K562 (cell line): ENCODE results near the gene CD226. TPM values are rescaled to one million over a fixed set of nuclear protein-coding genes. Genes with fewer than 3 reads are reported as not detected.
A peak's percentile ranks its signal among the peaks of the same experiment; 100 is the strongest.

Experiments used
- AFF4 ChIP-seq: sonication (generic); formaldehyde crosslinking; IDR thresholded peaks from 2 replicates; pipeline ENCODE4 v1.8.0; 2023; ENCODE audit warnings: mild to moderate bottlenecking, missing genetic modification reagents
- BCOR ChIP-seq: fragments of 450-650 bp; IDR thresholded peaks from 2 replicates; pipeline ENCODE4 v1.6.1; 2016
- CBX5 ChIP-seq: IDR thresholded peaks from 2 replicates; pipeline ENCODE4 v1.6.1; 2014; ENCODE audit warnings: low read depth, borderline replicate concordance
- CXXC5 ChIP-seq: fragments of 250-450 bp; sonication (Bioruptor Pico); IDR thresholded peaks from 2 replicates; pipeline ENCODE4 v1.8.0; 2022; ENCODE audit warnings: inconsistent platforms, mild to moderate bottlenecking, moderate library complexity
- EP300 ChIP-seq: IDR thresholded peaks from 2 replicates; pipeline ENCODE4 v1.6.1; 2012; ENCODE audit warnings: low read length, improper control_type of control experiment
- FOSL1 ChIP-seq: fragments of 200-800 bp; sonication (Bioruptor generic); conservative IDR thresholded peaks from 2 replicates; pipeline ENCODE4 v1.6.1; 2016; ENCODE audit warnings: missing genetic modification characterization, missing compliant biosample characterization
- GTF2E2 ChIP-seq: fragments of 200-800 bp; sonication (Bioruptor generic); IDR thresholded peaks from 2 replicates; pipeline ENCODE4 v1.6.1; 2016; ENCODE audit warnings: missing genetic modification characterization, missing compliant biosample characterization
- KLF16 ChIP-seq: IDR thresholded peaks from 2 replicates; pipeline ENCODE4 v1.6.1; 2016; ENCODE audit warnings: antibody characterized with exemption
- LCOR ChIP-seq: sonication (generic); formaldehyde crosslinking; IDR thresholded peaks from 2 replicates; pipeline ENCODE4 v1.8.0; 2022; ENCODE audit warnings: mild to moderate bottlenecking, missing genetic modification reagents
- NFIC ChIP-seq: fragments of 450-650 bp; IDR thresholded peaks from 2 replicates; pipeline ENCODE4 v1.6.1; 2017; ENCODE audit warnings: mild to moderate bottlenecking, inconsistent platforms
- PKNOX1 ChIP-seq: fragments of 450-650 bp; IDR thresholded peaks from 2 replicates; pipeline ENCODE4 v1.6.1; 2016
- POLR2B ChIP-seq: fragments of 450-650 bp; IDR thresholded peaks from 2 replicates; pipeline ENCODE4 v1.6.1; 2018; ENCODE audit warnings: low read depth; ENCODE audit not compliant: partially characterized antibody
- PRPF4 ChIP-seq: fragments of 200-400 bp; formaldehyde crosslinking; IDR thresholded peaks from one replicate; pipeline ENCODE4 v1.6.1; 2017; ENCODE audit warnings: low read length, low read depth, mild to moderate bottlenecking; ENCODE audit not compliant: insufficient read depth, poor library complexity, severe bottlenecking
- RCOR1 ChIP-seq, 2 experiments: IDR thresholded peaks; 2 replicates each; pipeline ENCODE4 v1.6.1; 2012; ENCODE audit warnings: low read depth in 2 of 2, low read length in 2 of 2, borderline replicate concordance in 1 of 2, improper control_type of control experiment in 1 of 2
- SMAD3 ChIP-seq: fragments of 450-650 bp; formaldehyde crosslinking; conservative IDR thresholded peaks from 2 replicates; pipeline ENCODE4 v1.4.0; 2020; ENCODE audit warnings: mild to moderate bottlenecking
- SMARCA4 ChIP-seq: fragments of 450-650 bp; IDR thresholded peaks from 2 replicates; pipeline ENCODE4 v1.6.1; 2016
- SMARCB1 ChIP-seq: IDR thresholded peaks from 2 replicates; pipeline ENCODE4 v1.6.1; 2011; ENCODE audit warnings: improper control_type of control experiment, low read depth; ENCODE audit not compliant: insufficient read length
- SPI1 ChIP-seq: IDR thresholded peaks from 2 replicates; pipeline ENCODE4 v1.6.1; 2011; ENCODE audit warnings: low read depth, low read length, control low read depth, borderline replicate concordance
- STAT5A ChIP-seq: IDR thresholded peaks from 2 replicates; pipeline ENCODE4 v1.6.1; 2012; ENCODE audit warnings: low read length, inconsistent platforms, borderline replicate concordance
- STAT5B ChIP-seq: fragments of 250-450 bp; sonication (Bioruptor Pico); IDR thresholded peaks from 2 replicates; pipeline ENCODE4 v1.8.0; 2021; ENCODE audit warnings: mild to moderate bottlenecking, inconsistent platforms
- TAL1 ChIP-seq: fragments of 450-650 bp; IDR thresholded peaks from 2 replicates; pipeline ENCODE4 v1.6.1; 2016; ENCODE audit warnings: mild to moderate bottlenecking
- TEAD4 ChIP-seq, 2 experiments: sonication (generic) in 1 of 2; formaldehyde crosslinking in 1 of 2; IDR thresholded peaks; 2 replicates each; pipeline versions ENCODE4 v1.6.1 to v1.8.0; 2012 to 2022; ENCODE audit warnings: borderline replicate concordance in 1 of 2, inconsistent platforms in 1 of 2, low read length in 1 of 2, mild to moderate bottlenecking in 1 of 2, missing genetic modification reagents in 1 of 2
- TRIM24 ChIP-seq, 2 experiments: fragments of 450-650 bp; IDR thresholded peaks; 2 replicates each; pipeline ENCODE4 v1.6.1; 2016
- WHSC1 ChIP-seq: IDR thresholded peaks from one replicate; pipeline ENCODE4 v1.6.1; 2012; ENCODE audit warnings: low read length, control low read depth, inconsistent platforms
- ZNF512 ChIP-seq: IDR thresholded peaks from 2 replicates; pipeline ENCODE4 v1.6.1; 2016; ENCODE audit warnings: missing genetic modification characterization, missing compliant biosample characterization
- ZNF76 ChIP-seq: fragments of 250-450 bp; sonication (Bioruptor Pico); IDR thresholded peaks from 2 replicates; pipeline ENCODE4 v1.4.0; 2020; ENCODE audit warnings: mild to moderate bottlenecking, moderate library complexity, borderline replicate concordance
- polyA plus RNA-seq, 8 experiments: library from polyadenylated mRNA; depleted of rRNA in 4 of 8; stranded (reverse) in 5 of 8; unstranded in 3 of 8; fragments of >200 nt; fragmentation: Nextera tagmentation in 2 of 8; fragmentation: Illumina TruSeq in 1 of 8; extraction: Ambion mirVana in 2 of 8; extraction: Trizol in 1 of 8; gene quantifications; 2 replicates each; pipeline versions ENCODE4 v1.2.1 to v1.2.3, GENCODE V29; 2011 to 2014; ENCODE audit warnings: inconsistent platforms in 1 of 8, missing spikeins in 1 of 8
- total RNA-seq, 7 experiments: library from RNA; depleted of rRNA in 6 of 7; stranded (reverse); fragments of >200 nt in 6 of 7; fragmentation: Illumina TruSeq in 2 of 7; extraction: Trizol in 2 of 7; gene quantifications; 2 replicates each; pipeline versions ENCODE4 v1.2.1 to v1.2.3, GENCODE V29; 2011 to 2021; ENCODE audit warnings: low replicate concordance in 1 of 7

Gene CD226
- total and polyA plus RNA-seq, 9 of the 15 experiments (the other 6 are each of a cell fraction or from before 2014, with no cell fraction given) = 0.32 to 1.7 (median 0.80) TPM

- TF ChIP-seq EP300 (peak; percentile 78), WHSC1 (no peak), POLR2B (no peak), FOSL1 (tag) (0 out of 2 replicates have a peak, but pooled peaks have one; percentile 24), ZNF76 (CRISPR knock-in tag) (no peak), BCOR (0 out of 2 replicates have a peak, but pooled peaks have one; percentile 20), SPI1 (no peak), NFIC (peak; percentile 61), TEAD4 (IDR thresholded peaks at IDR 0.05; ENCODE audit: low read length) (peak; percentile 89), TEAD4 (CRISPR knock-in tag; IDR thresholded peaks at IDR 0.05; ENCODE audit: borderline replicate concordance) (no peak), SMARCB1 (no peak), LCOR (CRISPR knock-in tag) (no peak), SMAD3 (CRISPR knock-in tag) (no peak), CBX5 (no peak), STAT5B (CRISPR knock-in tag) (no peak), STAT5A (peak; percentile 50; the same call in 1 of the 2 replicates), KLF16 (no peak), PKNOX1 (no peak), RCOR1 (IDR thresholded peaks at IDR 0.05; ENCODE audit: borderline replicate concordance in 1 of 2, low read depth in 2 of 2, low read length in 2 of 2) (peak in 1 of 2 experiments; percentile 48; a peak in 1 of 4 replicates), ZNF512 (no peak), PRPF4 (no peak), TAL1 (peak; percentile 89), AFF4 (CRISPR knock-in tag) (no peak), TRIM24 (IDR thresholded peaks at IDR 0.05) (peak; percentile 51 to 78; a peak in 3 of 4 replicates), CXXC5 (CRISPR knock-in tag) (0 out of 2 replicates have a peak, but pooled peaks have one; percentile 17), GTF2E2 (no peak), SMARCA4 (peak; percentile 70)
These were observed 14.0 kb upstream of the CD226 start (continued) for GRCh38 chr18:69961718-69962117.
